ENCODE data around the gene GFY. TPM values are rescaled to one million over a fixed set of nuclear protein-coding genes. Genes with fewer than 3 reads are reported as not detected.

The GFY gene
- not detected for total RNA-seq

- H3K4me1 ChIP-seq = peaks cover 6 to 22% of the 10 kb centered on the region in 2 donors
- H3K9me3 ChIP-seq = no peaks in the 10 kb centered on the region
- no peak for DNase-seq (ENCODE audit: low spot score in 2 of 2)
- no peak within 1 kb of the TSS for H3K4me3 ChIP-seq
- no peak for TF ChIP-seq CTCF (IDR thresholded peaks at IDR 0.05)
- H3K36me3 ChIP-seq = no peaks in the 10 kb centered on the region
- peaks cover 28% of the 10 kb centered on the region for H3K27me3 ChIP-seq
- intact Hi-C loops (cut with DNase I) = no loop called here
- no peak within 1 kb of the TSS for H3K27ac ChIP-seq
These were observed at the start of gene GFY for GRCh38 chr19:49425178-49425577. Gene GFY, plus strand, starts transcription at chr19:49425388. Its CDS starts 1,043 bp downstream, at chr19:49426431.

- Histone ChIP-seq H3K4me1 (no peaks in the 10 kb centered on the region), H3K9me3 (peaks cover 0 to 12% of the 10 kb centered on the region in 2 donors), H3K27ac (no peak overlapping the region), H3K36me3 (no peaks in the 10 kb centered on the region), H3K27me3 (no peaks in the 10 kb centered on the region), H3K4me3 (no peak overlapping the region)
- intact Hi-C loops (cut with DNase I) = no loop called here
- TF ChIP-seq CTCF (IDR thresholded peaks at IDR 0.05) = no peak
- no peak for DNase-seq (ENCODE audit: low spot score in 2 of 2)
These were observed 46.7 kb upstream of the GFY start for GRCh38 chr19:49378512-49378911.

- H3K27me3 ChIP-seq = no peaks in the 10 kb centered on the region
- H3K27ac ChIP-seq = no peak overlapping the region
- H3K9me3 ChIP-seq = peaks cover 0 to 12% of the 10 kb centered on the region in 2 donors
- no peak for DNase-seq (ENCODE audit: low spot score in 2 of 2)
- TF ChIP-seq CTCF (IDR thresholded peaks at IDR 0.05) = no peak
- no peaks in the 10 kb centered on the region for H3K4me1 ChIP-seq
- H3K4me3 ChIP-seq = no peak overlapping the region
- H3K36me3 ChIP-seq = no peaks in the 10 kb centered on the region
- intact Hi-C loops (cut with DNase I) = no loop called here
These were observed 44.8 kb upstream of the GFY start for GRCh38 chr19:49380391-49380790.

GRCh38 chr19:49382639-49383038 is 42.5 kb upstream of the GFY start:
- DNase-seq (ENCODE audit: low spot score in 2 of 2) = no peak
- intact Hi-C loops (cut with DNase I) = no loop called here
- Histone ChIP-seq H3K4me3 (no peak overlapping the region), H3K27me3 (no peaks in the 10 kb centered on the region), H3K9me3 (peaks cover 0 to 12% of the 10 kb centered on the region in 2 donors), H3K4me1 (no peaks in the 10 kb centered on the region), H3K27ac (no peak overlapping the region), H3K36me3 (no peaks in the 10 kb centered on the region)
- TF ChIP-seq CTCF (IDR thresholded peaks at IDR 0.05) = no peak

GRCh38 chr19:49383599-49383998 is 41.6 kb upstream of the GFY start:
- H3K4me1 ChIP-seq = no peaks in the 10 kb centered on the region
- no peak for DNase-seq (ENCODE audit: low spot score in 2 of 2)
- no peak overlapping the region for H3K4me3 ChIP-seq
- intact Hi-C loops (cut with DNase I) = no loop called here
- H3K27ac ChIP-seq = no peak overlapping the region
- TF ChIP-seq CTCF (IDR thresholded peaks at IDR 0.05) = no peak
- H3K36me3 ChIP-seq = no peaks in the 10 kb centered on the region
- no peaks in the 10 kb centered on the region for H3K27me3 ChIP-seq
- H3K9me3 ChIP-seq = peaks cover 0 to 12% of the 10 kb centered on the region in 2 donors

- no peaks in the 10 kb centered on the region for H3K27me3 ChIP-seq
- DNase-seq (ENCODE audit: low spot score in 2 of 2) = peak in 1 of 2 donors; percentile 22
- TF ChIP-seq CTCF (IDR thresholded peaks at IDR 0.05) = no peak
- no peaks in the 10 kb centered on the region for H3K36me3 ChIP-seq
- H3K4me1 ChIP-seq = no peaks in the 10 kb centered on the region
- H3K27ac ChIP-seq = no peak within 1 kb of the TSS
- intact Hi-C loops (cut with DNase I) = no loop called here
- peak within 1 kb of the TSS in 1 of 2 donors; percentile 44 for H3K4me3 ChIP-seq
- H3K9me3 ChIP-seq = no peaks in the 10 kb centered on the region
These were observed 37.2 kb upstream of the GFY start, which contains the start of gene KASH5 for GRCh38 chr19:49387936-49388372. Gene KASH5, plus strand, starts transcription at chr19:49388249. Its CDS starts 2,635 bp downstream, at chr19:49390884.
